Measurements from ENCODE around the gene OR51A2.

The OR51A2 gene

GRCh38 chr11:4957396-4957795, 1.9 kb upstream of the OR51A2 start:
- Histone ChIP-seq H4K20me1 (ENCODE audit: insufficient read depth, low read length) (no peaks in the 10 kb centered on the region), H3K36me3 (replicated peaks; ENCODE audit: insufficient read depth, low read length) (no peaks in the 10 kb centered on the region), H3K9me3 (replicated peaks; ENCODE audit: insufficient read depth, low read length) (no peaks in the 10 kb centered on the region), H3K9me2 (replicated peaks; ENCODE audit: insufficient read depth, low read length) (no peaks in the 10 kb centered on the region), H3F3A (ENCODE audit: insufficient read depth, low read length) (no peaks in the 10 kb centered on the region), H3K4me2 (ENCODE audit: low read depth, low read length) (no peak overlapping the region), H3K27ac (ENCODE audit: low read length) (no peak overlapping the region), H2AFZ (ENCODE audit: low read length) (no peak overlapping the region), H3K9ac (ENCODE audit: low read length) (no peak overlapping the region), H3K4me1 (ENCODE audit: low read length) (no peaks in the 10 kb centered on the region), H3K4me3 (ENCODE audit: low read length) (no peak overlapping the region), H3K27me3 (replicated peaks; ENCODE audit: insufficient read depth, low read length) (no peaks in the 10 kb centered on the region), H3K79me2 (ENCODE audit: low read length) (no peaks in the 10 kb centered on the region)
- TF ChIP-seq EZH2 (optimal IDR thresholded peaks at IDR 0.05; ENCODE audit: low read depth, low read length) (no peak), EZH2phosphoT487 (IDR thresholded peaks at IDR 0.05; ENCODE audit: low read length) (no peak)
- TF ChIP-seq, protein P1, sequence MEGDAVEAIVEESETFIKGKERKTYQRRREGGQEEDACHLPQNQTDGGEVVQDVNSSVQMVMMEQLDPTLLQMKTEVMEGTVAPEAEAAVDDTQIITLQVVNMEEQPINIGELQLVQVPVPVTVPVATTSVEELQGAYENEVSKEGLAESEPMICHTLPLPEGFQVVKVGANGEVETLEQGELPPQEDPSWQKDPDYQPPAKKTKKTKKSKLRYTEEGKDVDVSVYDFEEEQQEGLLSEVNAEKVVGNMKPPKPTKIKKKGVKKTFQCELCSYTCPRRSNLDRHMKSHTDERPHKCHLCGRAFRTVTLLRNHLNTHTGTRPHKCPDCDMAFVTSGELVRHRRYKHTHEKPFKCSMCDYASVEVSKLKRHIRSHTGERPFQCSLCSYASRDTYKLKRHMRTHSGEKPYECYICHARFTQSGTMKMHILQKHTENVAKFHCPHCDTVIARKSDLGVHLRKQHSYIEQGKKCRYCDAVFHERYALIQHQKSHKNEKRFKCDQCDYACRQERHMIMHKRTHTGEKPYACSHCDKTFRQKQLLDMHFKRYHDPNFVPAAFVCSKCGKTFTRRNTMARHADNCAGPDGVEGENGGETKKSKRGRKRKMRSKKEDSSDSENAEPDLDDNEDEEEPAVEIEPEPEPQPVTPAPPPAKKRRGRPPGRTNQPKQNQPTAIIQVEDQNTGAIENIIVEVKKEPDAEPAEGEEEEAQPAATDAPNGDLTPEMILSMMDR (IDR thresholded peaks at IDR 0.05; ENCODE audit: low read length): no peak
- DNase-seq: no peak

GRCh38 chr11:4947505-4947904, 8.0 kb downstream of the OR51A2 start, which contains the start of gene OR51A4:
Gene OR51A4 (minus strand): TSS chr11:4947605. CDS start chr11:4947100, 505 bp downstream.
- H3K4me1 ChIP-seq (ENCODE audit: low read length): no peaks in the 10 kb centered on the region
- no peaks in the 10 kb centered on the region for H4K20me1 ChIP-seq (ENCODE audit: insufficient read depth, low read length)
- H3K9me2 ChIP-seq (replicated peaks; ENCODE audit: insufficient read depth, low read length): no peaks in the 10 kb centered on the region
- H3K27ac ChIP-seq (ENCODE audit: low read length): no peak within 1 kb of the TSS
- H3K27me3 ChIP-seq (replicated peaks; ENCODE audit: insufficient read depth, low read length): no peaks in the 10 kb centered on the region
- no peak within 1 kb of the TSS for H3K4me3 ChIP-seq (ENCODE audit: low read length)
- no peak within 1 kb of the TSS for H3K9ac ChIP-seq (ENCODE audit: low read length)
- no peaks in the 10 kb centered on the region for H3F3A ChIP-seq (ENCODE audit: insufficient read depth, low read length)
- DNase-seq: no peak
- TF ChIP-seq EZH2 (optimal IDR thresholded peaks at IDR 0.05; ENCODE audit: low read depth, low read length) (no peak), EZH2phosphoT487 (IDR thresholded peaks at IDR 0.05; ENCODE audit: low read length) (no peak)
- TF ChIP-seq, protein P1 (IDR thresholded peaks at IDR 0.05; ENCODE audit: low read length): no peak
- H3K4me2 ChIP-seq (ENCODE audit: low read depth, low read length): no peak within 1 kb of the TSS
- no peaks in the 10 kb centered on the region for H3K36me3 ChIP-seq (replicated peaks; ENCODE audit: insufficient read depth, low read length)
- H2AFZ ChIP-seq (ENCODE audit: low read length): no peak within 1 kb of the TSS
- no peaks in the 10 kb centered on the region for H3K9me3 ChIP-seq (replicated peaks; ENCODE audit: insufficient read depth, low read length)
- H3K79me2 ChIP-seq (ENCODE audit: low read length): no peaks in the 10 kb centered on the region

- H3K9ac ChIP-seq (ENCODE audit: low read length): no peak overlapping the region
- no peaks in the 10 kb centered on the region for H3K9me3 ChIP-seq (replicated peaks; ENCODE audit: insufficient read depth, low read length)
- no peaks in the 10 kb centered on the region for H3K4me1 ChIP-seq (ENCODE audit: low read length)
- no peak overlapping the region for H3K27ac ChIP-seq (ENCODE audit: low read length)
- H3K36me3 ChIP-seq (replicated peaks; ENCODE audit: insufficient read depth, low read length): no peaks in the 10 kb centered on the region
- no peak overlapping the region for H2AFZ ChIP-seq (ENCODE audit: low read length)
- H3K9me2 ChIP-seq (replicated peaks; ENCODE audit: insufficient read depth, low read length): no peaks in the 10 kb centered on the region
- H4K20me1 ChIP-seq (ENCODE audit: insufficient read depth, low read length): no peaks in the 10 kb centered on the region
- no peaks in the 10 kb centered on the region for H3F3A ChIP-seq (ENCODE audit: insufficient read depth, low read length)
- H3K79me2 ChIP-seq (ENCODE audit: low read length): no peaks in the 10 kb centered on the region
- no peak overlapping the region for H3K4me3 ChIP-seq (ENCODE audit: low read length)
- H3K27me3 ChIP-seq (replicated peaks; ENCODE audit: insufficient read depth, low read length): no peaks in the 10 kb centered on the region
- H3K4me2 ChIP-seq (ENCODE audit: low read depth, low read length): no peak overlapping the region
- TF ChIP-seq EZH2 (optimal IDR thresholded peaks at IDR 0.05; ENCODE audit: low read depth, low read length) (no peak), EZH2phosphoT487 (IDR thresholded peaks at IDR 0.05; ENCODE audit: low read length) (no peak)
- TF ChIP-seq, protein P1 (IDR thresholded peaks at IDR 0.05; ENCODE audit: low read length): no peak
- no peak for DNase-seq
Observed at GRCh38 chr11:4936745-4937144, 18.8 kb downstream of the OR51A2 start.
